ENCODE data around the gene TUBGCP2. TPM values are rescaled to one million over a fixed set of nuclear protein-coding genes. Genes with fewer than 3 reads are reported as not detected.

Gene TUBGCP2
- total RNA-seq, 1 experiment from 2014 or later: 75.1 TPM

DNA sequence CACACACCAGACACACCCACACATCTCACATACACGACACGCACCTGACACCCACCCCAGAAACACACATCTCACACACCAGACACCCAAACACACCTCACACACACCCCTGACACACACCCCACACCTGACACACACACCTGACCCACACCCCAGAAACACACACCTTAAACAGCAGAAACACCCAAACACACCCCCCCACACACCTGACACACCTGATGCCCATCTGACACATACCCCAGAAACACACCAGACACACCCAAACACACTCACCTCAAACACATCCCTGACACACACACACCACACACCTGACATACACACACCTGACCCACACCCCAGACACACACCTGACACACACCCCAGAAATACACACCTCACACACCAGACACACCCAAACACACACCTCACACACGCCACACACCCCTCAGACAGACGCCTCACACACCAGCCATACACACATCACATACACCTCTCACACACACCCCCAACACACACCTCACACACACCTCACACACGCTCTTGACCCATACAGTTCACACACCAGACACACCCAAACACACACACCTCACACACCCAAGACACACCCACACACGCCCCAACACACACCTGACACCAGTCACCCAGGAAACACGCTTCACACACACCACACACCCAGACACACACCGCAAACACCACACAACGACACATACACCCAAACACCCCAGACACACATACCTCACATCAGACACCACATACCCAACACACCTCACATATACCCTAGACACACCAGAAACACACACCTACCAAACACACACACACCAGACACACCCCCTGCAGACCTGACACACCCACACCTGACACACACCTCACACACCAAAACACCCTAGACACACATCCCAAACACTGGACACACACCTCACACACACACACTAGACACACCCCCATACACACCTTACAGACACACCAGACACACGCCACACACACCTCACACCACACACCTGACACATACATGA, 29.7 kb upstream of the TUBGCP2 start:
- DNase-seq (ENCODE audit: low spot score): no peak
- H3K27ac ChIP-seq (ENCODE audit: low read depth, low read length, poor library complexity, severe bottlenecking): no peak overlapping the region
- H3K27me3 ChIP-seq (replicated peaks; ENCODE audit: insufficient read depth, low read depth, low read length, poor library complexity): peaks cover 38% of the 10 kb centered on the region
- no peaks in the 10 kb centered on the region for H3K36me3 ChIP-seq (ENCODE audit: insufficient read depth, low read length, poor library complexity, severe bottlenecking)
- H3K9me3 ChIP-seq (ENCODE audit: low read depth, low read length, poor library complexity, severe bottlenecking): no peaks in the 10 kb centered on the region
- no peak for TF ChIP-seq EZH2 (IDR thresholded peaks at IDR 0.05; ENCODE audit: borderline replicate concordance, low read depth, low read length, poor library complexity, severe bottlenecking)
- TF ChIP-seq, protein P1, sequence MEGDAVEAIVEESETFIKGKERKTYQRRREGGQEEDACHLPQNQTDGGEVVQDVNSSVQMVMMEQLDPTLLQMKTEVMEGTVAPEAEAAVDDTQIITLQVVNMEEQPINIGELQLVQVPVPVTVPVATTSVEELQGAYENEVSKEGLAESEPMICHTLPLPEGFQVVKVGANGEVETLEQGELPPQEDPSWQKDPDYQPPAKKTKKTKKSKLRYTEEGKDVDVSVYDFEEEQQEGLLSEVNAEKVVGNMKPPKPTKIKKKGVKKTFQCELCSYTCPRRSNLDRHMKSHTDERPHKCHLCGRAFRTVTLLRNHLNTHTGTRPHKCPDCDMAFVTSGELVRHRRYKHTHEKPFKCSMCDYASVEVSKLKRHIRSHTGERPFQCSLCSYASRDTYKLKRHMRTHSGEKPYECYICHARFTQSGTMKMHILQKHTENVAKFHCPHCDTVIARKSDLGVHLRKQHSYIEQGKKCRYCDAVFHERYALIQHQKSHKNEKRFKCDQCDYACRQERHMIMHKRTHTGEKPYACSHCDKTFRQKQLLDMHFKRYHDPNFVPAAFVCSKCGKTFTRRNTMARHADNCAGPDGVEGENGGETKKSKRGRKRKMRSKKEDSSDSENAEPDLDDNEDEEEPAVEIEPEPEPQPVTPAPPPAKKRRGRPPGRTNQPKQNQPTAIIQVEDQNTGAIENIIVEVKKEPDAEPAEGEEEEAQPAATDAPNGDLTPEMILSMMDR (conservative IDR thresholded peaks at IDR 0.05; ENCODE audit: low read depth, low read length): no peak
- H3K4me3 ChIP-seq (ENCODE audit: low read depth, low read length, poor library complexity, severe bottlenecking): no peak overlapping the region
- intact Hi-C loops (cut with micrococcal nuclease; ENCODE audit: unreplicated experiment): no loop called here
- H3K4me1 ChIP-seq (ENCODE audit: insufficient read depth, low read length, poor library complexity, severe bottlenecking): peaks cover 18% of the 10 kb centered on the region
- CTCF ChIA-PET: no interaction called here
- no TSS peak for BruUV-seq (replicated peaks)
- POLR2A ChIA-PET (ENCODE audit: low non-redundant PET): no interaction called here

DNA sequence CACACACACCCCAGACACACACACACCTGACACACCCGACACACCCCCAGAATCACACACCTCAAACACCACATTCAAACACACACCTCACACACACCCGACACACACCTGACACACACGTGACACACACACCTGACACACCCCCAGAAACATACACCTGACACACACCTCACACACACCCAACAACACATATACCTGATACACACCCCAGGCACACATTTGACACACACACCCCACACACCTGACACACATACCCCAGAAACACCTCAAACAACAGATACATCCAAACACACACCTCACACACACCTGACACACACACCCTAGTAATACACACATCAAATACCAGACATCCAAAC, 28.7 kb upstream of the TUBGCP2 start:
- Histone ChIP-seq H3K27me3 (replicated peaks; ENCODE audit: insufficient read depth, low read depth, low read length, poor library complexity) (peaks cover 47% of the 10 kb centered on the region), H3K27ac (ENCODE audit: low read depth, low read length, poor library complexity, severe bottlenecking) (no peak overlapping the region), H3K36me3 (ENCODE audit: insufficient read depth, low read length, poor library complexity, severe bottlenecking) (no peaks in the 10 kb centered on the region), H3K4me3 (ENCODE audit: low read depth, low read length, poor library complexity, severe bottlenecking) (no peak overlapping the region), H3K9me3 (ENCODE audit: low read depth, low read length, poor library complexity, severe bottlenecking) (no peaks in the 10 kb centered on the region), H3K4me1 (ENCODE audit: insufficient read depth, low read length, poor library complexity, severe bottlenecking) (peaks cover 18% of the 10 kb centered on the region)
- TF ChIP-seq, protein P1 (conservative IDR thresholded peaks at IDR 0.05; ENCODE audit: low read depth, low read length): no peak
- TF ChIP-seq EZH2 (IDR thresholded peaks at IDR 0.05; ENCODE audit: borderline replicate concordance, low read depth, low read length, poor library complexity, severe bottlenecking): no peak
- intact Hi-C loops (cut with micrococcal nuclease; ENCODE audit: unreplicated experiment): no loop called here
- no peak for DNase-seq (ENCODE audit: low spot score)
- CTCF ChIA-PET: no interaction called here
- POLR2A ChIA-PET (ENCODE audit: low non-redundant PET): no interaction called here
- BruUV-seq (replicated peaks): no TSS peak

DNA sequence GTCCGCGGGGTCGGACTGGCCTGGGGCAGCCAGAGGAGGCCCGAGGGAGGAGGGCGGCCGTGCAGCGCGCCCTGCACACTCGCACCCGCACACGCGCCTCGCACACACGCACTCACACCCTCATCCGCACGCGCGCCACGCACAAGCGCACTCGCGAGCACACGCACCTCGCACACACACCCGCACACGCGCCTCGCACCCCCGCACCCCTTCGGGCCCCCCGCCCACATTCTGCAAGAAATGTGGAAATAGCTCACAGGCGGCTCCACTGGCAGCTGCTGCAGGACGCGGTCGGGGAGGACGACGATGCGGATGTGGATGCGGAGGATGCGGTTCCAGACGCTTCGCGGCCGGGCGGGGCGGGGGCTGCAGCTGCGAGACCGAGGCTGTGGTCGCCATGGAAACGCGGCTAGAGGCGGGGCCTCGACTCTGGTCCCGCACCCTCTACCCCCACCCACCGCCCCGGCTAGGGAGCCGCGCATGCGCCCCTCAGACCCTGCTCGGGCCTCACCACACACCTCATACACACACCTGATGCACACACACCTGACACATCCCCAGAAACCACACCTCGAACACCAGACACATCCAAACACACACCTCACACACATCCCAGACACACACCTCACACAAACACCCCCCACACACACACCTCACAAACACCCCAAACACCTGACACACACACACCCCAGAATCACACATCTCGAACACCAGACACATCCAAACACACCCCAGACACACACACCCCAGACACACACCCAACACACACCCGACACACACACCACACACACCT, 28.1 kb upstream of the TUBGCP2 start, which contains the start of gene CALY:
Gene CALY (minus strand): TSS at position 320 of the 793 bp plus-strand sequence. CDS start 7,907 bp downstream, outside the sequence.
- intact Hi-C loops (cut with micrococcal nuclease; ENCODE audit: unreplicated experiment): no loop called here
- Histone ChIP-seq H3K9me3 (ENCODE audit: low read depth, low read length, poor library complexity, severe bottlenecking) (no peaks in the 10 kb centered on the region), H3K4me3 (ENCODE audit: low read depth, low read length, poor library complexity, severe bottlenecking) (peak within 1 kb of the TSS; percentile 28), H3K36me3 (ENCODE audit: insufficient read depth, low read length, poor library complexity, severe bottlenecking) (no peaks in the 10 kb centered on the region), H3K27me3 (replicated peaks; ENCODE audit: insufficient read depth, low read depth, low read length, poor library complexity) (peaks cover 53% of the 10 kb centered on the region), H3K4me1 (ENCODE audit: insufficient read depth, low read length, poor library complexity, severe bottlenecking) (peaks cover 18% of the 10 kb centered on the region), H3K27ac (ENCODE audit: low read depth, low read length, poor library complexity, severe bottlenecking) (no peak within 1 kb of the TSS)
- TF ChIP-seq, protein P1 (conservative IDR thresholded peaks at IDR 0.05; ENCODE audit: low read depth, low read length): no peak
- TF ChIP-seq EZH2 (IDR thresholded peaks at IDR 0.05; ENCODE audit: borderline replicate concordance, low read depth, low read length, poor library complexity, severe bottlenecking): peak; percentile 95
- CTCF ChIA-PET: interaction anchor here (0.5 kb wide), 1 partner anchor 1549 kb away, joined by 3 read pairs; no protein-coding TSS in a partner anchor
- no TSS peak for BruUV-seq (replicated peaks)
- peak; percentile 56 for DNase-seq (ENCODE audit: low spot score)
- POLR2A ChIA-PET (ENCODE audit: low non-redundant PET): no interaction called here

All from A673 (cell line).